GM21717 (cell line): ENCODE results near the gene SARS1.

Experiments
- ATAC-seq: cut with Tn5 transposase; IDR thresholded peaks from one replicate; pipeline ENCODE4 v1.9.1; 2021; ENCODE audit warnings: mild to moderate bottlenecking, moderate library complexity; ENCODE audit not compliant: unreplicated experiment

SARS1 gene

DNA sequence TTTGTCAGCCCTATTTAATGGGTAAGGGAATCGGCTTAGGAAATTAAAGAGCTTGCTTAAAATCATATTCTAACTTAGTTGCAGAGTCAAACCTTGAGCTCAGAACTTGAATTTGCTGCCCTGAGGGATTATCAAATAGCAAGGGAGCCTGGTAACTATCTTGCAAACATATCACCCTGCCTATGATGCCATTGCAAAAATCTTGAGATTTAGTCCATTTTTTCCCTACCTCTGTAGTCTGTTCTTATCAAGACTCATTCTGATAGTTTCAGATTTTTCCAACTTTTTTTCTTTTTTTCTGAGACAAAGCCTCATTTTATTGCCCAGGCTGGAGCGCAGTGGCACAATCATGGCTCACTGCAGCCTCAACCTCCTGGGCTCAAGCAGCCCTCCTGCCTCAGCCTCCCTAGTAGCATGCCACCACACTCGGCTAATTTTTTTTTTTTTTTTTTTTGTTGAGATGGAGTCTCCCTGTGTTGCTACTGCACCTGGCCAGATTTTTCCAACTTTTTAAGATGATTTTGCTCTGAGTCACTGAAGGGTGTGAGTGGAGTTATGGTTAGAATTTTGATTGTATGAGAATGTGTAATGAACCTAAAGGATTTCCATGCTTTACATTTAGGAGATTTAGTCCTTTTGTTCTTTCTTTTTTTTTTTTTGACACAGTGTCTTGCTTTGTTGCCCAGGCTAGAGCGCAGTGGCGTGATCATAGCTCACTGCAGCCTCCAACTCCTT, 12.2 kb downstream of the SARS1 start:
- no peak for ATAC-seq

GRCh38 chr1:109228167-109228566, 14.4 kb downstream of the SARS1 start:
- ATAC-seq, result no peak

DNA sequence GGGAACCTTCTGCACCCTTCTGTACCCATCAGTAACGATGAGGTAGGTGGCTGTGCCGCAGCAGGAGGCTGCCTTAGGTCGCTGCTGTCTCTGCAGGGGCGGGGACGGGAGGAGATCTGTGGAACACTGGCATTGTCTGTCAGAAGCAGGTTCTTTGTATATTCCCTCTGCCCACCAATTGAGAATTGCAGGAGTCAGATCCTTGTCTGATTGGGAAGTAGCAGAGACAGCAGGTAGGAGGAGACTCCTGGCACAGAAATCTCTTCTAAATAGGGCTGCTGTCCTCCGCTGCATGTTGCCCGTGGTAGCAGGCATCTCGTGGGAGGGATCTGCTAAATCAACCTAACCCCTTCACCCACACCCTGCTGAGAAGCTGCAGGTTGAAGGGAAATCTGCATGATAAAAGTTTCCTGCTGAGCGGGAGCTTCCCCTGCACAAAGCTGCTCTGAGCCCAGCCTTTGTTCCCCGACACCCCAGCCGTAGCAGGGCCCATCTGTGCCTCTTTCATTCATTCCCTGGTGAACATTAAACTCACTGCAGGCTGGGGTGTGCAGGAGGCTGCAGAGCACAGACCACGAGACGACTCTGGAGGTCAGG, 15.9 kb downstream of the SARS1 start:
- no peak for ATAC-seq

- no peak for ATAC-seq
Observed at GRCh38 chr1:109231066-109231465, 17.3 kb downstream of the SARS1 start.

- no peak for ATAC-seq
Observed at GRCh38 chr1:109235137-109235536, 21.4 kb downstream of the SARS1 start.

DNA sequence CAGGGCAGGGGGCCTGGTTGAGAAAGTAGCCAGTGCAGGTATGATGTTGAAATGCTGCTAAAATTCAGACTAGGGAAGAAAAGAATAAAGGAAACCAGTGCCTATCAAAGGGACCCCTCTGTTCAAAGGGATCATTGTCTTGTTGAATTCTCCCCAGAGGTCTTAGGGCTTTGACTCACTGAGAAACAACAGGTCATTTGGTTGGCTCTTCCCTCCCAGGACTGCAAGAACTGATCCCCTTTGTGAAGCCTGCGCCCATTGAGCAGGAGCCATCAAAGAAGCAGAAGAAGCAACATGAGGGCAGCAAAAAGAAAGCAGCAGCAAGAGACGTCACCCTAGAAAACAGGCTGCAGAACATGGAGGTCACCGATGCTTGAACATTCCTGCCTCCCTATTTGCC, 23.8 kb downstream of the SARS1 start:
- no peak for ATAC-seq

DNA sequence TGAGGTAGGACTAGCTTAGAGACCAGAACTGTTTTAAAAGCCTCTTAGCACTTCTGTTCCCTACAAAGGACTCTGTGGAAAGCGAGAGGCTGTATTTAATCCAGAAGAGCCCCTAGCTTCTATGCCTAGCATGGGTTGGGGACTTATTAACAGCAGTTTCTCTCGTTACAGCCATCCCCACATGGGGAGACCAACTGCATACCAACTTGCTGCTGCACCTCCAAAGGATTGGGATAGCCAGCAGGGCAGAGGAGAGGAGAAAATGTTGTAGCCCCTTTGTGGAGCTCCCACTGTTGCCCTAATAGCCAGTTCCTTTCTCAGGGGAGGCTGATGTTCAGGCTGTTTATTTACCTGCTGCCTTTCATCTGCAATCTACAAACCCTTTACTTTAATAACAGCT, 24.7 kb downstream of the SARS1 start:
- ATAC-seq, result no peak

- ATAC-seq, result no peak
Observed at GRCh38 chr1:109239047-109239408, 25.3 kb downstream of the SARS1 start.

DNA sequence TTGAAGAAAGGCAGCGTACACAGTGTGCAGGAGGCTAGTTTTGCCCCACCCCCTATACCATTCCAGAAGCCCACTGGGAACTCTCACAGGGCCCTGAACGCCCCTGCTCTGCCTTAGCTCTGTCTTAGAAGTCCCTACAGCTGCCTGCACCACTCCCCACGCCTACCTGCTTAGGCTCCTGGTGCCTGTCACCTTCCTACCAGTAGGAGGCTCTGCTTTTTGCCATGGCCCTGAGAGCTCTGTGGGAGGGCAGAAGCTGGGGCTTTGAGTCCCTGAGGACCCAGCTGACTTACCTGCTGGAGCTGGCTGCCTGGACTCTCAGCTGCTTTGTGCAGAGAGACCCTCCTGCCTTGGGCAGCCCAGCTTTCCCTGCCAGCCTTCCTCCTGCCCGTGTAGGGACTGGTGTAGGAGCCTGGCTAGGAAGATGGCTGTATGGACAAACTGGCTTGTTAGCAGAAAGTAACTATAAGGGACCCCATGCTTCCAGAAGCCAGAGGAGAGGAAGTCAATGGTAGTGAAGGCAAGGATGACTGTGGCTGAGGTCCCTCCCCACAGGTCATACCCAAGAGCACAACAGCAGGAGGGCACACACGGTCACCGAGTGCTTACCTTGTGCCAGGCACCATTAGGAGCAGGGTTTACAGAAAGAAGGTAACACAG, 25.8 kb downstream of the SARS1 start:
- ATAC-seq, result no peak

- no peak for ATAC-seq
Observed at GRCh38 chr1:109240158-109241152, 26.7 kb downstream of the SARS1 start.

DNA sequence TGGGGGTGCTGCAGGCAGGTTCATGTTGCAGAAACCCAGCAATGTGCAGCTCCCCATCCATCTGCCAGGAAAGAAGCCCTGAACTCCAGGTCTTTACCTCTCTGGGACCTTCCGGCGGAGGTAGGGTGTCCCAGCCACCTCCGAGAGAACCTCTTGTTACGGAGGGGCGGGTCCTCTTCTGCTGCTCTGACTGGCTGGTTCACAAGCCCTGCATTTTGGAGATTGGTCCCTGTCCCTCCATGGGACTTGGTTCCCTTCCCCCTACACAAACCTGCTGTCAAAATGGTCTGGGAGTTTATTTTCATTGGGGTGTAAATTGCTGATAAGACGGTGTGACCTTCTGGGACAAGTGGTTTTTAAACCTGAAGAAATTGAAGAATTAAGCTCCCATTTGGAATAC, 27.6 kb downstream of the SARS1 start:
- no peak for ATAC-seq

GRCh38 chr1:109241841-109242345, 28.2 kb downstream of the SARS1 start:
- ATAC-seq, result no peak

- no peak for ATAC-seq
Observed at GRCh38 chr1:109242387-109242786, 28.7 kb downstream of the SARS1 start.

DNA sequence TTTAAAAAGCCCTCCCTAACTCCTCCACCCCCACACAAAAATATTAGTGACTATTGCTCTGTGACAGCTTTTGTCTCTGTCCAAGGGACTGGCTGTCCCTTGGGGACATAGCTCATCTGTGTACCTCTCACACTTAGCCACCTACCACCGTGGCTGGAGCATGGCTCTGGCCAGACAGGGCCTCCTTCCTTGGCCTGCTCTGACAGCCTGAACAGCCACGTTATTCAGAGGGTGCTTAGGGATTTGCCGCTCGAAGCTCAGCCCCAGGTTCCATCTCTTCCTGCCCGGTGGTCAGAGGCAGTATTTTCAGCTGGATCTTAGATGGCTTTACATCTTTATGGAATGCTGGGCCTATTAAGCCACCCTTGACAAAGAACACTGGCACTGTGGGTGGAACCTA, 29.5 kb downstream of the SARS1 start:
- no peak for ATAC-seq

- no peak for ATAC-seq
Observed at GRCh38 chr1:109243860-109244552, 30.3 kb downstream of the SARS1 start.

DNA sequence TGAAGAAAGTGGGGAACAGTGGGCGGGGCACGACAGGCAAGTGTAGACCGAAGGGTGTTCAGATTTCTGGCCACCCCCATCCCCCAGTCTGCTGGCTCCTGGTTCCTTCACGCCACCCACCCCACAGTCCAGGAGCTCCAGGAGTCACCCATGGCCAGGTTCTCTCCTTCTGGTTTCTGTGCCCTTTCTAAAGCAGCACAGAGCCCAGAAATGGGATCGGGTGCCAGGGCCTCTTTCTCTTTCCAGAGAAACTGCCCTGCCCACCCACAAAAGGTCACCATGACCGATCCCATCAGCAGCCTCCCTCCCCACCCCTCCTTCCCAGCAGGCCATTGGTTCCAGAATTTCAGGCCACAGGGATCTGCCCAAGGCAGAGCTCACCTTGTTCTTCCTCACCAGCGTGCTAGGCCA, 32.4 kb downstream of the SARS1 start:
- no peak for ATAC-seq

GRCh38 chr1:109247401-109248365, 34.0 kb downstream of the SARS1 start:
- ATAC-seq, result no peak

DNA sequence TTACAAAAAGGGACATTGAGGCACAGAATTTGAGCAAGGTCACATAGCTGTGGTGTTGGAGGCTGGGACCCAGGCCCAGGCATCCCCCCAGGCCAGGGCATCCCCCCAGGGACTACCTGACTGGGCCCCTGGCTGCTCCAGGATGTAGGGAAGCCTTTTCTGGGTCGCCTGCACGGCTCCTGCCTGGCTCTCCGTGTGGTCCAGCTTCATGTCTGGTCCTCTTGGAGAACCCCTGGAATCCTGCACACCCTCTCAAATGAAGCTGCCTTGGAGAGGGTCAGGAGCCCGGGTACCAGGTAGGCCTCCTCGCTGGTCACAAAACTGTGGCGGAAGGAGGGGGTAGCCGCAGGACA, 34.7 kb downstream of the SARS1 start:
- no peak for ATAC-seq
